Activated gamma-delta T cell treated with Interleukin-2 at 50 U/mL for 16 hours (primary cell): Measurements from ENCODE around the gene SERPINB6.

ENCODE experiments used
- DNase-seq: peaks from one replicate; pipeline ENCODE4 v3.0.0-alpha.2; 2020

SERPINB6 gene

GRCh38 chr6:2998998-2999617 lies 27.7 kb upstream of the SERPINB6 start:
- DNase-seq = no peak

GRCh38 chr6:2998249-2998997 lies 27.1 kb upstream of the SERPINB6 start:
- DNase-seq = peak; percentile 29

GRCh38 chr6:2993755-2994317 lies 22.5 kb upstream of the SERPINB6 start:
- DNase-seq = no peak

DNA sequence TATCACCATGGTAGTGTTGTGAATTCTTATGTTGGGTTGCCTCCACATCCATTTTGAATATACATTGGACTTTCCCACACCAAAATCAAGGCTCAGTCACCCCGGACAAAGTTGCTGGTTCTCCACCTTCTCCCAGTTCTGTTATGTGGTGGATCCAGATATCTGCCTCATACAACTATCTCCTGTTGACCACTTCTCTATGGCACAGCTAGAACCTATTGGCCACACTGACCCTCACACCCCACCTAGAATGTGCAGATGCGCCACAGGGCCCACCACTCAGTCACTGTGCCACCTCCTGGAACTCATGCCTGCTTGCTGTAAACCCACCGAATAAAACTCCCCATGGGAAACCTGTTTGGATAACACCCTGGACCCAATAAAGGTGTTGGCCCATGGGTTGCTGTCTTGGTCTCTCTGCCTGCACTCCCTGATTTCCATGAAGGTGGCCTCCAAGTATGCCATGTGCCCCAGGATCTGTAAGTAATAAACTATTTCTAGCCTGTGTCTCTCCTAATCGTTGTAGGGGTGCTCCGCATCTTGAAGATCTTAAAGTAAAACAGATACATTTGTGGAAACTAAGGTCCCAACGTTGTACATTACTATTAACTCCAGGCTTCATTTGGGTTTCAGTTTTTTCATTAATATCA lies 21.1 kb upstream of the SERPINB6 start:
- DNase-seq = no peak

- DNase-seq = no peak
Measured at GRCh38 chr6:2990932-2991506, 19.7 kb upstream of the SERPINB6 start.

- no peak for DNase-seq
Measured at GRCh38 chr6:2990248-2990931, 19.0 kb upstream of the SERPINB6 start.

- peak; percentile 81 for DNase-seq
Measured at GRCh38 chr6:2989332-2990247, 18.2 kb upstream of the SERPINB6 start.

DNA sequence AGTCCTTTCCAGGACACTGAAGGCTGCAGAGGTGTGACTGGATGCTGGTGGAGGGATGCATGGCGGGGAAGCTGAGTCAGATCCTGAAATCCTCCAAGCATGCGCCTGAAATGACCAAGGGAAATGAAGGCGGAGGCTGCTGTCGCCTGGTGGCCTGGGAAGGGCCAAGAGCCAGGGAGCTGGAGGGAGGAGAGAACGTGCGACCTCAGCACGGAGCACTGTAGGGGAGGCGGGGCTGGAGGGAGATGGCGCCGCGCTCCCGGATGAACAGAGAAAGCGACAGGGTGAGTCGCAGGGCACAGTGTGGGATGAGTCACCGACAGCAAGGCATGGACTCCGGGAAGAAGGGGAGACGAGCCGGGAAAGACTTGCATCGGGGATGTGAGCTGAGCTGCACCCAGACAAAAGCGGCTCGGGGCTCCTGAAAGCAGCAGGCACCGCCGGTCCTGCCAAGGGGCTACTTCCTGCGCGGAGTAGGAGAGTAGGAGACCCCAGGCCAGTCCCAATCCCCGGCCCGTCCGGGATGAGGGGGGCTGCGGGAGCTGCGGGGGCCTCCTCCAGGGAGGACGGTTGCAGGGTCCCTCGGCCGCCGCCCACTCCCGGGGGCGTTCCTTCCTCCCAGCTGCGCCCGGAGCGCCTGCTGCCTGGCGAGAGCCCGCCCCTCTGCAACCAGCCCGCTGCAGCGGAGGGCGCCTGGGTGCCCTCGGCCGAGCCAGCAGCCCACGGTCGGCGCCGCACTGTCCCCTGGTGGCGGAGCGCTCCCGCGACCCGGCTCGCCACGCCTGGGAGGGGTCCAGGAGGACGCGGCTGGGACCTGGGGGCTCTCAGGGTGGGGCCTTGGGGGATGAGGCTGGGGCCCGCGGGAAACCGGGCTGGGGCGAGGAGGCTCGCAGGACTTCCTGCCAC lies 17.3 kb upstream of the SERPINB6 start:
- peak; percentile 71 for DNase-seq

- DNase-seq = no peak
Measured at GRCh38 chr6:2988094-2988425, 16.7 kb upstream of the SERPINB6 start.

DNA sequence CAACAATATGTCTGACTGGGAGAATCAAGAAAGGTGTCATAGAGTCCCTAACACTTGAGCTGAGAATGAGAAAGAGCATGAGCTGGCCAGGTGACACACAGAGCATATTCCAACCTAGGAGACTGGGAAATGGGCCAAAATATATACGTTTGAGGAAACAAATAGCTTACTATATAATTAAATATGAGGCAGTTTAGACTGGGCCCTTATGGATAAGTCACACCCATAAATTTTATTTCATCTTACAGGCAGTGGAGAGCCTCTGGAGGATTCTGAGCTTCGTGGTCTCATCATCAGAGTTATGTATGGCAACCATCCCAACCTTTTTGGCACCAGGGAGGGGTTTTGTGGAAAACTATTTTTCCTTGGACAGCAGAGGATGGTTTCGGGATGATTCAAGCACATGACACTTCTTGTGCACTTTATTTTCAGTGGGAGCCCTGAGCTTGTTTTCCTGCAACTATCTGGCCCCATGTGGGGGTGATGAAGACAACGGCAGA lies 15.4 kb upstream of the SERPINB6 start:
- no peak for DNase-seq

GRCh38 chr6:2984738-2985406 lies 13.5 kb upstream of the SERPINB6 start:
- no peak for DNase-seq

- DNase-seq = no peak
Measured at GRCh38 chr6:2982426-2983117, 11.2 kb upstream of the SERPINB6 start.

GRCh38 chr6:2980465-2980855 lies 9.1 kb upstream of the SERPINB6 start:
- DNase-seq = no peak

DNA sequence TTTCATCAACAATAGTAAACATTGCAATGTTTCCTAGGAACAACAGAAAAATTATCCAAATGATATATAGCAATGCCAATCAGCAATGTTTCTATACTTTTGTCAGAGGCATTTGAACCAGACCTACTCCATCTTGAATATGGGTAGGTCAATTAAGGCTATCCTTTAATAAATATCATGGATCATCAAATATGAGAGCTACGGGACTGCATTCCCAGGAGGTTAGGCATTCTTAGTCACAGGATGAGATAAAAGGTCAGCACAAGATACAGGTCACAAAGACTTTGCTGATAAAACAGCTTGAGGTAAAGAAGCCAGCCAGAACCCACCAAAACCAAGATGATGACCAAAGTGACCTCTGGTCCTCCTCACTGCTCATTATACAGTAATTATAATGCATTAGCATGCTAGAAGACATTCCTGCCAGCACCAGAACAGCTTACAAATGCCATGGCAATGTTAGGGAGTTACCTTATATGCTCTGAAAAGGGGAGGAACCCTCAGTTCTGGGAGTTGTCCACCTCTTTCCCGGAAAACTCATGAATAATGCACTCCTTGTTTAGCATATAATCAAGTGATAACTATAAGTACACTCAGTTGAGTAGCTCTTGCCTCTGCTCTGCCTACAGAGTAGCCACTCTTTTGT lies 8.6 kb upstream of the SERPINB6 start:
- DNase-seq = no peak

GRCh38 chr6:2978923-2979322 lies 7.6 kb upstream of the SERPINB6 start:
- no peak for DNase-seq

DNA sequence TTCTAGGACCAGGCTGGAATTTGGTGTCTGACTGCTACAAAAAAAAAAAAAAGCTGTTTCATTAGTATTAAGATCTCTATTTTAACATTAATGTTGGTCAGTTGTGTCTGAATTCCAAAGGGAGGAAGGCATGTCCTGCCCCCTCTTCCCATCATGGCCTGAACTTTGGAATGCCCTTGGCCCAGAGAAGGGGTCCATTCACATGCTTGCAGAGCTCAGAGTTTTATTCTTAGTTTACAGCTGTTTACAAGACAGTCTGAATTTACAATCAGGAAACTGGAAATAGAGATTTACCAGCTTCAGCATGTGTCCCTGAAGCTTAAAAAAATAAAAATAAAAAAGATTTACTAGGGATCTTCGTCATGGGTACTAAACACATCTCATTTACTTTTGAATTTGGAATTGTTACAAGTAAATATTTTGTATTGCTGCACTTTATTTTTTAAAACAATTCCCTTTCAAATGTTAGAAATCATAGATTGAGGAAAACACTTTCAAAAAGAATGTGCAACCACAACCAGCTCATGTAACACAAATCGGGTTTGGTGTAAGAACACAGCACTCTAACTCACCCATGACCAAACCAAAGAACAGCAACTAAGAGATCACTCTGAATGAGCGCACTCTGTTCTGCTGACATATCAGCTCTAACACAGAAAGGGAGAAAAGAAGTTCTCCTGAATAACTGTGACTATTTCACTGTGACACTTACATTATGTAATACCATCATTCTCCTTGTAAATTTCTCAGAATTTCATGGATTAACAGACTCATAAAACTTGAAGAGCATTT lies 6.6 kb upstream of the SERPINB6 start:
- DNase-seq = no peak

GRCh38 chr6:2977290-2977689 lies 5.9 kb upstream of the SERPINB6 start:
- no peak for DNase-seq

DNA sequence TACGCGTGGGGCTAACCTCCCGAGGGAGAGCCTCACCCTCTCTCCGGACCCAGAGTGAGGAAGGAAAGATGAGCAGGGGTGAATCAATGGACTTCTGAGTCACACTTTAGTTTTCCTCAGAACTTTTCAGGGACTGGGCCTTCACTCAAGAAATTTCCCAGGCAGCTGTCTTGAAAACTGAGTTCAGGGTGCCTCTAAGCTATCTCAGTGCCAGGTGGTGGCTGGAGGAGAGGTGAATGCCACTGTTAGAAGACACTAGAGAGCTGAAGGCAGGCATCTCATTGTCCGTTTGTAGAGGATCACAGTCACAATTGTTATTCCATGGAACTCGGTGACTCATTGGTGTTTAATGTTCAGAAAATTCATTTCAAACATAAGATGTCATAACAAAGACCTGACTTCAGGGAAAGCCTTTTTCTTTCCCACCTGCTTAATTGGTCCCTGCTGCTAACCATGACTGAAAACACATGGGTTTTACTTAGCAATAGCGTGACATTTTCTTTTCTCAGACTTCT lies 5.3 kb upstream of the SERPINB6 start:
- DNase-seq = no peak
